WTC11 (cell line): ENCODE data around the gene KRTAP10-6. TPM values are rescaled to one million over a fixed set of nuclear protein-coding genes. Genes with fewer than 3 reads are reported as not detected.

ENCODE experiments used
- ATAC-seq: fragments of 200-7000 bp; cut with Tn5 transposase; 2 replicates; pipeline ENCODE4 v1.10.0; 2021; ENCODE audit warnings: mild to moderate bottlenecking, moderate library complexity
- CTCF ChIA-PET: fragments of 300-600 bp; sonication (Branson Sonifier 250); formaldehyde crosslinking; loops from one replicate; lab custom pipeline; 2021; ENCODE audit warnings: antibody characterized with exemption; lab: Charles Lee
- POLR2A ChIA-PET: fragments of 350-600 bp; sonication (Branson Sonifier 250); formaldehyde crosslinking; loops from one replicate; lab custom pipeline; 2021; ENCODE audit warnings: antibody characterized with exemption; lab: Charles Lee
- DNase-seq: peaks from one replicate; pipeline ENCODE4 v3.0.0; 2021; ENCODE audit warnings: low spot score
- H3K27ac Mint-ChIP-seq: 2 replicates; pipeline ENCODE4 v1.8.0; 2021; ENCODE audit warnings: mixed read lengths
- H3K27me3 Mint-ChIP-seq: 2 replicates; pipeline ENCODE4 v1.8.0; 2021; ENCODE audit warnings: low read depth, mild to moderate bottlenecking, moderate library complexity, mixed read lengths
- H3K36me3 Mint-ChIP-seq: 2 replicates; pipeline ENCODE4 v1.8.0; 2021; ENCODE audit warnings: mixed read lengths
- H3K4me1 Mint-ChIP-seq: 2 replicates; pipeline ENCODE4 v1.8.0; 2022; ENCODE audit warnings: mixed read lengths
- H3K4me3 Mint-ChIP-seq: 2 replicates; pipeline ENCODE4 v1.8.0; 2021; ENCODE audit warnings: mild to moderate bottlenecking, moderate library complexity, mixed read lengths
- H3K9me3 Mint-ChIP-seq: 2 replicates; pipeline ENCODE4 v1.8.0; 2021; ENCODE audit warnings: mixed read lengths
- ATF1 ChIP-seq: sonication (generic); formaldehyde crosslinking; IDR thresholded peaks from 2 replicates; pipeline ENCODE4 v1.8.1; 2023; ENCODE audit warnings: mild to moderate bottlenecking, moderate library complexity, missing genetic modification reagents
- ESRRA ChIP-seq: sonication (generic); formaldehyde crosslinking; IDR thresholded peaks from 2 replicates; pipeline ENCODE4 v1.8.1; 2022; ENCODE audit warnings: mild to moderate bottlenecking, missing genetic modification reagents, borderline replicate concordance
- HMGA2 ChIP-seq: fragments of 250-450 bp; sonication (Bioruptor Pico); IDR thresholded peaks from 2 replicates; pipeline ENCODE4 v1.4.0; 2021; ENCODE audit warnings: mild to moderate bottlenecking, moderate library complexity
- KAT7 ChIP-seq: sonication (generic); formaldehyde crosslinking; IDR thresholded peaks from 2 replicates; pipeline ENCODE4 v1.8.1; 2023; ENCODE audit warnings: missing genetic modification reagents, mild to moderate bottlenecking, borderline replicate concordance
- NFATC4 ChIP-seq: fragments of 250-450 bp; sonication (Bioruptor Pico); IDR thresholded peaks from 2 replicates; pipeline ENCODE4 v1.9.0; 2021; ENCODE audit warnings: mild to moderate bottlenecking
- OVOL2 ChIP-seq: fragments of 250-450 bp; sonication (Bioruptor Pico); IDR thresholded peaks from 2 replicates; pipeline ENCODE4 v1.9.0; 2021; ENCODE audit warnings: mild to moderate bottlenecking, borderline replicate concordance
- RELA ChIP-seq: sonication (generic); formaldehyde crosslinking; IDR thresholded peaks from 2 replicates; pipeline ENCODE4 v1.8.1; 2022; ENCODE audit warnings: missing genetic modification reagents, mild to moderate bottlenecking, borderline replicate concordance
- SMAD3 ChIP-seq: sonication (generic); formaldehyde crosslinking; IDR thresholded peaks from 2 replicates; pipeline ENCODE4 v1.8.0; 2022; ENCODE audit warnings: missing genetic modification reagents, mild to moderate bottlenecking, borderline replicate concordance
- SOX15 ChIP-seq: fragments of 250-450 bp; sonication (Bioruptor Pico); IDR thresholded peaks from 2 replicates; pipeline ENCODE4 v1.9.0; 2021; ENCODE audit warnings: mild to moderate bottlenecking
- SP1 ChIP-seq: sonication (generic); formaldehyde crosslinking; conservative IDR thresholded peaks from 2 replicates; pipeline ENCODE4 v1.8.1; 2022; ENCODE audit warnings: missing genetic modification reagents
- TEAD1 ChIP-seq: sonication (generic); formaldehyde crosslinking; IDR thresholded peaks from 2 replicates; pipeline ENCODE4 v1.8.0; 2022; ENCODE audit warnings: mild to moderate bottlenecking, missing genetic modification reagents
- TEAD4 ChIP-seq: sonication (generic); formaldehyde crosslinking; IDR thresholded peaks from 2 replicates; pipeline ENCODE4 v1.8.0; 2022; ENCODE audit warnings: mild to moderate bottlenecking, missing genetic modification reagents
- ZNF138 ChIP-seq: sonication (generic); formaldehyde crosslinking; conservative IDR thresholded peaks from 2 replicates; pipeline ENCODE4 v1.8.1; 2022; ENCODE audit warnings: mild to moderate bottlenecking, moderate library complexity, missing genetic modification reagents
- ZNF219 ChIP-seq: sonication (generic); formaldehyde crosslinking; IDR thresholded peaks from 2 replicates; pipeline ENCODE4 v1.8.0; 2023; ENCODE audit warnings: missing genetic modification reagents, mild to moderate bottlenecking, borderline replicate concordance
- ZNF423 ChIP-seq: fragments of 250-450 bp; sonication (Bioruptor Pico); IDR thresholded peaks from 2 replicates; pipeline ENCODE4 v2.1.2; 2022; ENCODE audit warnings: mild to moderate bottlenecking, moderate library complexity
- ZNF671 ChIP-seq: fragments of 250-450 bp; sonication (Bioruptor Pico); IDR thresholded peaks from 2 replicates; pipeline ENCODE4 v1.8.0; 2021; ENCODE audit warnings: mild to moderate bottlenecking
- total RNA-seq: library from RNA; stranded (reverse); gene quantifications from 3 replicates; pipeline ENCODE4 v1.2.3, GENCODE V29; 2021
- TF ChIP-seq, protein P1 (sequence below): fragments of 250-450 bp; sonication (Bioruptor Pico); IDR thresholded peaks from 2 replicates; pipeline ENCODE4 v1.9.0; 2021; ENCODE audit warnings: mild to moderate bottlenecking, borderline replicate concordance
- TF ChIP-seq, protein P2 (sequence below): sonication (generic); formaldehyde crosslinking; IDR thresholded peaks from 2 replicates; pipeline ENCODE4 v1.8.0; 2022; ENCODE audit warnings: missing genetic modification reagents
- TF ChIP-seq, protein P3 (sequence below): sonication (generic); formaldehyde crosslinking; IDR thresholded peaks from 2 replicates; pipeline ENCODE4 v1.8.0; 2022; ENCODE audit warnings: mild to moderate bottlenecking, missing genetic modification reagents
- TF ChIP-seq, protein P4 (sequence below): sonication (generic); formaldehyde crosslinking; conservative IDR thresholded peaks from 2 replicates; pipeline ENCODE4 v1.8.1; 2022; ENCODE audit warnings: mild to moderate bottlenecking, missing genetic modification reagents
- TF ChIP-seq, protein P5 (sequence below): sonication (generic); formaldehyde crosslinking; IDR thresholded peaks from 2 replicates; pipeline ENCODE4 v1.8.1; 2023; ENCODE audit warnings: mild to moderate bottlenecking, missing genetic modification reagents, moderate library complexity

The KRTAP10-6 gene
- total RNA-seq, 1 experiment from 2014 or later, result 0.17 TPM

DNA sequence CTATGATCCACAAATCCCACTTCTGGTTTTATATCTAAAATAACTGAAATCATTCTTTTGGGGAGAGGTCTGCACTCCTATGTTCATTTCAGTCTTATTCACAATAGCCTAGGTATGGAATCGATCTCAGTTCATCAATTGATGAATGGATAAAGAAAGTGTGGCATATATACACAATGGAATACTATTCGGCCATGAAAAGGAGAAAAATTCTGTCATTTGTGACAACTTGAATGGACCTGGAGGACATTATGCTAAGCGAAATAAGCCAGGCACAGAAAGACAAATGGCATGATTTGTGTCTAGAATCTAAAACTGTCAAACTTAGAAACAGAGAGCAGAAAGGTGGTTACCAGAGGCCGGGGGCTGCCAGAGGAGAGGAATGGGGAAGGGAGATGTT is 14.2 kb upstream of the KRTAP10-6 start (continued):
- TF ChIP-seq RELA (CRISPR knock-in tag) (no peak), ZNF219 (CRISPR knock-in tag) (no peak), OVOL2 (CRISPR knock-in tag) (no peak), ESRRA (CRISPR knock-in tag) (no peak), TEAD1 (CRISPR knock-in tag) (no peak), TEAD4 (CRISPR knock-in tag) (no peak), SOX15 (CRISPR knock-in tag) (no peak), SMAD3 (CRISPR knock-in tag) (no peak), ATF1 (CRISPR knock-in tag) (no peak), ZNF423 (CRISPR knock-in tag) (no peak)
- TF ChIP-seq, protein P1, sequence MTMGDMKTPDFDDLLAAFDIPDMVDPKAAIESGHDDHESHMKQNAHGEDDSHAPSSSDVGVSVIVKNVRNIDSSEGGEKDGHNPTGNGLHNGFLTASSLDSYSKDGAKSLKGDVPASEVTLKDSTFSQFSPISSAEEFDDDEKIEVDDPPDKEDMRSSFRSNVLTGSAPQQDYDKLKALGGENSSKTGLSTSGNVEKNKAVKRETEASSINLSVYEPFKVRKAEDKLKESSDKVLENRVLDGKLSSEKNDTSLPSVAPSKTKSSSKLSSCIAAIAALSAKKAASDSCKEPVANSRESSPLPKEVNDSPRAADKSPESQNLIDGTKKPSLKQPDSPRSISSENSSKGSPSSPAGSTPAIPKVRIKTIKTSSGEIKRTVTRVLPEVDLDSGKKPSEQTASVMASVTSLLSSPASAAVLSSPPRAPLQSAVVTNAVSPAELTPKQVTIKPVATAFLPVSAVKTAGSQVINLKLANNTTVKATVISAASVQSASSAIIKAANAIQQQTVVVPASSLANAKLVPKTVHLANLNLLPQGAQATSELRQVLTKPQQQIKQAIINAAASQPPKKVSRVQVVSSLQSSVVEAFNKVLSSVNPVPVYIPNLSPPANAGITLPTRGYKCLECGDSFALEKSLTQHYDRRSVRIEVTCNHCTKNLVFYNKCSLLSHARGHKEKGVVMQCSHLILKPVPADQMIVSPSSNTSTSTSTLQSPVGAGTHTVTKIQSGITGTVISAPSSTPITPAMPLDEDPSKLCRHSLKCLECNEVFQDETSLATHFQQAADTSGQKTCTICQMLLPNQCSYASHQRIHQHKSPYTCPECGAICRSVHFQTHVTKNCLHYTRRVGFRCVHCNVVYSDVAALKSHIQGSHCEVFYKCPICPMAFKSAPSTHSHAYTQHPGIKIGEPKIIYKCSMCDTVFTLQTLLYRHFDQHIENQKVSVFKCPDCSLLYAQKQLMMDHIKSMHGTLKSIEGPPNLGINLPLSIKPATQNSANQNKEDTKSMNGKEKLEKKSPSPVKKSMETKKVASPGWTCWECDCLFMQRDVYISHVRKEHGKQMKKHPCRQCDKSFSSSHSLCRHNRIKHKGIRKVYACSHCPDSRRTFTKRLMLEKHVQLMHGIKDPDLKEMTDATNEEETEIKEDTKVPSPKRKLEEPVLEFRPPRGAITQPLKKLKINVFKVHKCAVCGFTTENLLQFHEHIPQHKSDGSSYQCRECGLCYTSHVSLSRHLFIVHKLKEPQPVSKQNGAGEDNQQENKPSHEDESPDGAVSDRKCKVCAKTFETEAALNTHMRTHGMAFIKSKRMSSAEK (CRISPR knock-in tag), result no peak
- TF ChIP-seq, protein P2, sequence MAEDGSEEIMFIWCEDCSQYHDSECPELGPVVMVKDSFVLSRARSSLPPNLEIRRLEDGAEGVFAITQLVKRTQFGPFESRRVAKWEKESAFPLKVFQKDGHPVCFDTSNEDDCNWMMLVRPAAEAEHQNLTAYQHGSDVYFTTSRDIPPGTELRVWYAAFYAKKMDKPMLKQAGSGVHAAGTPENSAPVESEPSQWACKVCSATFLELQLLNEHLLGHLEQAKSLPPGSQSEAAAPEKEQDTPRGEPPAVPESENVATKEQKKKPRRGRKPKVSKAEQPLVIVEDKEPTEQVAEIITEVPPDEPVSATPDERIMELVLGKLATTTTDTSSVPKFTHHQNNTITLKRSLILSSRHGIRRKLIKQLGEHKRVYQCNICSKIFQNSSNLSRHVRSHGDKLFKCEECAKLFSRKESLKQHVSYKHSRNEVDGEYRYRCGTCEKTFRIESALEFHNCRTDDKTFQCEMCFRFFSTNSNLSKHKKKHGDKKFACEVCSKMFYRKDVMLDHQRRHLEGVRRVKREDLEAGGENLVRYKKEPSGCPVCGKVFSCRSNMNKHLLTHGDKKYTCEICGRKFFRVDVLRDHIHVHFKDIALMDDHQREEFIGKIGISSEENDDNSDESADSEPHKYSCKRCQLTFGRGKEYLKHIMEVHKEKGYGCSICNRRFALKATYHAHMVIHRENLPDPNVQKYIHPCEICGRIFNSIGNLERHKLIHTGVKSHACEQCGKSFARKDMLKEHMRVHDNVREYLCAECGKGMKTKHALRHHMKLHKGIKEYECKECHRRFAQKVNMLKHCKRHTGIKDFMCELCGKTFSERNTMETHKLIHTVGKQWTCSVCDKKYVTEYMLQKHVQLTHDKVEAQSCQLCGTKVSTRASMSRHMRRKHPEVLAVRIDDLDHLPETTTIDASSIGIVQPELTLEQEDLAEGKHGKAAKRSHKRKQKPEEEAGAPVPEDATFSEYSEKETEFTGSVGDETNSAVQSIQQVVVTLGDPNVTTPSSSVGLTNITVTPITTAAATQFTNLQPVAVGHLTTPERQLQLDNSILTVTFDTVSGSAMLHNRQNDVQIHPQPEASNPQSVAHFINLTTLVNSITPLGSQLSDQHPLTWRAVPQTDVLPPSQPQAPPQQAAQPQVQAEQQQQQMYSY (CRISPR knock-in tag), result no peak
- TF ChIP-seq, all 79 proteins: peak for 0

DNA sequence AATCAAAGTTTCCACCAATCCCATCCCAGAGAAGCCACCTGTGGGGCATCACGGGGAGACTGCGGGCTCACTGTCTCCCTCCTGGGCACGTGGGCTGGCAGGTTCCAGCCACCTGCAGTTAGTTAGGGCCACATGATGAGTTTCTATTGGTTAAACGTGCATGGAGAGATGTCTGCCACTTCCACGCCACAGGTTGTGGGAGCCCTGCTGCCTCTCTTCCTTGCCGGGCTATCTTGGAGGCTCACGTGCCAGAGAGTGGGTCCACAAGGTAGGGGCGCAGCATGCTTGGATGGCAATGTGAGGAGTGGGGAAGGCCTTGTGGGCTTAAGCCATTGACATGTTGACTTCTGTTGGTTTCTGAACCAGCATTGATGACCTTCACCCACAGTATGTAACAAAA is 11.6 kb upstream of the KRTAP10-6 start:
- no peak overlapping the region for H3K4me3 Mint-ChIP-seq
- H3K27ac Mint-ChIP-seq, result no peak overlapping the region
- no peaks in the 10 kb centered on the region; the same call in 1 of the 2 replicates for H3K27me3 Mint-ChIP-seq
- POLR2A ChIA-PET, result no interaction called here
- peaks cover 27% of the 10 kb centered on the region for H3K9me3 Mint-ChIP-seq
- H3K4me1 Mint-ChIP-seq, result peaks cover 13% of the 10 kb centered on the region
- ATAC-seq, result no peak
- no peak for TF ChIP-seq HMGA2 (CRISPR knock-in tag)
- TF ChIP-seq OVOL2 (CRISPR knock-in tag), result no peak
- peaks cover 1% of the 10 kb centered on the region for H3K36me3 Mint-ChIP-seq
- CTCF ChIA-PET, result no interaction called here
- no peak for DNase-seq

DNA sequence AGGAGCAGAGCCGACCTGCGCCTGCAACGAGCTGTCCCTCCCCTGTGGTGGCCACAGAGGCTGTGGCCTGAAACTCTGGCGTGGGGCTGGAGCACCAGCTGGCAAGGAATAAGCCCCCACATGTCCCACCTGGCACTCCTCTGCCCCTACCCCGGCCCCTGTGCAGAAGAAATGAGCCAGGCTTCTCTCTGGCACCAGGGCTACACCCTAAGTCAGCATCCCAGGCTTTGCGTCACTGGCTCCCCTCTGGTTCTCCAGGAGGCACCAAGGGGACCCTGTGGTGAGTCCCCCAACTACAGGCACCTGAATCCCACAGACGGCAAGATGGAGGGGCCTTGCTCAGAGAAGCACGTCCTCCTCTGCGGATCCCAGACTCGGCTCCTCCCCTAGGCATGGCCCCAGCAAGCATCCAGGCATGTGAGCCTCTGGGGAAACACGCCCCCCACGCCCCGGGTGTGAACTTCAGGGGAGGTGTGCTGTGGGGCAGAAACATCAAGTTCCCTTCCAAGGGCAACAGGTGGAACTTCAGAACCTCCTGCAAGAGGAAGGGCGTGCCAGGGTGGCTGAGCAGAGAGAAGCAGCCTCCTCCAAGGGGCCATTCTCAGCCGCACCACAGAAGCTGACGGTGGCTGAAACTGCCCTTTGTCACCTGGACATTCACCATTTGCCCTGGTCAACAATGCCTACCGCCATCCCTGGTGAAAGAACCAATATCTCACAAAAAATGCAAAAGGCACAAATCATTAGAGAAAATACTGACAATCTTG is 11.0 kb upstream of the KRTAP10-6 start:
- H3K9me3 Mint-ChIP-seq, result peaks cover 25% of the 10 kb centered on the region
- H3K4me3 Mint-ChIP-seq, result no peak overlapping the region
- H3K4me1 Mint-ChIP-seq, result peaks cover 19% of the 10 kb centered on the region
- no peaks in the 10 kb centered on the region; the same call in 1 of the 2 replicates for H3K27me3 Mint-ChIP-seq
- ChIA-PET CTCF (interaction anchor here (0.9 kb wide), 1 partner anchor 92 kb away, joined by 3 read pairs; no protein-coding TSS in a partner anchor), POLR2A (no interaction called here)
- no peak for TF ChIP-seq SP1 (CRISPR knock-in tag)
- TF ChIP-seq, protein P3, sequence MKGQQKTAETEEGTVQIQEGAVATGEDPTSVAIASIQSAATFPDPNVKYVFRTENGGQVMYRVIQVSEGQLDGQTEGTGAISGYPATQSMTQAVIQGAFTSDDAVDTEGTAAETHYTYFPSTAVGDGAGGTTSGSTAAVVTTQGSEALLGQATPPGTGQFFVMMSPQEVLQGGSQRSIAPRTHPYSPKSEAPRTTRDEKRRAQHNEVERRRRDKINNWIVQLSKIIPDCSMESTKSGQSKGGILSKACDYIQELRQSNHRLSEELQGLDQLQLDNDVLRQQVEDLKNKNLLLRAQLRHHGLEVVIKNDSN (CRISPR knock-in tag), result no peak
- TF ChIP-seq KAT7 (CRISPR knock-in tag), result no peak
- no peak for TF ChIP-seq ZNF138 (CRISPR knock-in tag)
- no peak for TF ChIP-seq NFATC4 (CRISPR knock-in tag)
- no peak for TF ChIP-seq ESRRA (CRISPR knock-in tag)
- TF ChIP-seq, protein P4, sequence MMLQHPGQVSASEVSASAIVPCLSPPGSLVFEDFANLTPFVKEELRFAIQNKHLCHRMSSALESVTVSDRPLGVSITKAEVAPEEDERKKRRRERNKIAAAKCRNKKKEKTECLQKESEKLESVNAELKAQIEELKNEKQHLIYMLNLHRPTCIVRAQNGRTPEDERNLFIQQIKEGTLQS (CRISPR knock-in tag), result no peak
- TF ChIP-seq, protein P5, sequence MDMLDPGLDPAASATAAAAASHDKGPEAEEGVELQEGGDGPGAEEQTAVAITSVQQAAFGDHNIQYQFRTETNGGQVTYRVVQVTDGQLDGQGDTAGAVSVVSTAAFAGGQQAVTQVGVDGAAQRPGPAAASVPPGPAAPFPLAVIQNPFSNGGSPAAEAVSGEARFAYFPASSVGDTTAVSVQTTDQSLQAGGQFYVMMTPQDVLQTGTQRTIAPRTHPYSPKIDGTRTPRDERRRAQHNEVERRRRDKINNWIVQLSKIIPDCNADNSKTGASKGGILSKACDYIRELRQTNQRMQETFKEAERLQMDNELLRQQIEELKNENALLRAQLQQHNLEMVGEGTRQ (CRISPR knock-in tag), result no peak
- no peak for TF ChIP-seq TEAD4 (CRISPR knock-in tag)
- TF ChIP-seq ZNF671 (CRISPR knock-in tag), result no peak
- H3K27ac Mint-ChIP-seq, result no peak overlapping the region
- H3K36me3 Mint-ChIP-seq, result no peaks in the 10 kb centered on the region; the same call in 1 of the 2 replicates
- peak; percentile 38; the same call in 1 of the 2 replicates for ATAC-seq
- no peak for DNase-seq
